Left colon (tissue), 2 donors: ENCODE results near the gene MESP1. TPM values are rescaled to one million over a fixed set of nuclear protein-coding genes. Genes with fewer than 3 reads are reported as not detected.

Source experiments
- ATAC-seq: fragments of 200-7000 bp; cut with Tn5 transposase; one replicate; pipeline ENCODE4 v1.9.1; 2020; ENCODE audit warnings: mild to moderate bottlenecking, moderate library complexity
- DNase-seq, 2 donors: peaks; one replicate each; pipeline ENCODE4 v3.0.0-alpha.2; 2020
- intact Hi-C, 2 donors: fragments of 100-400 bp; cut with DNase I in 1 of 2; cut with micrococcal nuclease in 1 of 2; formaldehyde crosslinking; loops; one replicate each; pipeline versions ENCODE4 v1.11.2 to v1.14.0; 2022; cut with DNase I, micrococcal nuclease
- total RNA-seq, 2 donors: library from RNA; stranded (reverse); fragmentation: NEBNext Ultra II Directional; extraction: Animal tissue kit (Norgen Biotek cat#: 25700); gene quantifications; one replicate each; pipeline ENCODE4 v1.2.1, GENCODE V29; 2021
- donor health status: DM: no; HTN: no; CAD: no.
- donor health status: DM: yes; HTN: yes; CAD: no.

MESP1 gene
- total RNA-seq, 2 donors from 2014 or later = 9.7 to 13.4 TPM

GRCh38 chr15:89745131-89745530 lies 5.9 kb downstream of the MESP1 start:
- DNase-seq = no peak
- intact Hi-C loops = no loop called here
- ATAC-seq = no peak

GRCh38 chr15:89743594-89743993 lies 7.5 kb downstream of the MESP1 start:
- intact Hi-C loops = no loop called here
- no peak for ATAC-seq
- no peak for DNase-seq

- DNase-seq (no peak), ATAC-seq (no peak)
- intact Hi-C loops = no loop called here
Observed at GRCh38 chr15:89743011-89743410, 8.0 kb downstream of the MESP1 start.

- intact Hi-C loops = no loop called here
- DNase-seq = peak in 1 of 2 donors; percentile 37
- peak; percentile 88 for ATAC-seq
Observed at GRCh38 chr15:89740137-89740536, 10.9 kb downstream of the MESP1 start.

- intact Hi-C loops = loop anchor here in 1 of 2 donors (10.0 kb wide), 1 partner anchor 91 kb away; no protein-coding TSS in a partner anchor
- ATAC-seq (no peak), DNase-seq (no peak)
Observed at GRCh38 chr15:89735773-89736172, 15.3 kb downstream of the MESP1 start.

- no peak for ATAC-seq
- intact Hi-C loops = loop anchor here in 1 of 2 donors (10.0 kb wide), 1 partner anchor 88 kb away; no protein-coding TSS in a partner anchor
- no peak for DNase-seq
Observed at GRCh38 chr15:89732451-89733172, 18.4 kb downstream of the MESP1 start.

GRCh38 chr15:89731275-89731674 lies 19.8 kb downstream of the MESP1 start:
- DNase-seq = no peak
- no peak for ATAC-seq
- intact Hi-C loops = loop anchor here in 1 of 2 donors (10.0 kb wide), 1 partner anchor 86 kb away; no protein-coding TSS in a partner anchor

- DNase-seq (no peak), ATAC-seq (no peak)
- intact Hi-C loops = no loop called here
Observed at GRCh38 chr15:89728254-89728653, 22.8 kb downstream of the MESP1 start.

GRCh38 chr15:89725064-89725463 lies 26.0 kb downstream of the MESP1 start:
- no peak for DNase-seq
- no peak for ATAC-seq
- intact Hi-C loops = no loop called here

- DNase-seq (no peak), ATAC-seq (no peak)
- intact Hi-C loops = no loop called here
Observed at GRCh38 chr15:89724621-89725020, 26.4 kb downstream of the MESP1 start.

GRCh38 chr15:89723031-89723430 lies 28.0 kb downstream of the MESP1 start:
- ATAC-seq = no peak

GRCh38 chr15:89714775-89715174 lies 36.3 kb downstream of the MESP1 start:
- ATAC-seq (no peak), DNase-seq (no peak)
- intact Hi-C loops = no loop called here

More at GRCh38 chr15:89723031-89723430, 28.0 kb downstream of the MESP1 start:
- intact Hi-C loops = no loop called here
- no peak for DNase-seq

GRCh38 chr15:89707577-89707976 lies 43.5 kb downstream of the MESP1 start:
- no peak for DNase-seq
- no peak for ATAC-seq
- intact Hi-C loops = no loop called here

- no peak for DNase-seq
- intact Hi-C loops = no loop called here
- ATAC-seq = no peak
Observed at GRCh38 chr15:89704411-89704810, 46.6 kb downstream of the MESP1 start.

Other genes starting within 250 kb of the MESP1 start
- gene TICRR, start 175.8 kb downstream of the MESP1 start, total RNA-seq = 1 to 10 TPM; 1.3 to 4.4 TPM
- gene KIF7, start 95.8 kb downstream of the MESP1 start, total RNA-seq = 1 to 10 TPM; 1.7 to 2.5 TPM
- 1 to 10 TPM; 2.3 to 5.1 TPM for gene PLIN1, start 71.9 kb downstream of the MESP1 start, total RNA-seq
- gene PEX11A, start 60.5 kb downstream of the MESP1 start, total RNA-seq = 10 to 100 TPM; 23.4 to 28.1 TPM
- gene WDR93, start 60.4 kb downstream of the MESP1 start, total RNA-seq = not detected
- 1 to 10 TPM in 1 of 2 donors, under 1 TPM in 1; 0.84 to 1.0 TPM for gene MESP2, start 25.1 kb upstream of the MESP1 start, total RNA-seq
- 100 to 1,000 TPM; 439 to 623 TPM for gene ANPEP, start 63.6 kb upstream of the MESP1 start, total RNA-seq
- gene AP3S2, start 142.7 kb upstream of the MESP1 start, total RNA-seq = 10 to 100 TPM; 54.0 to 59.3 TPM
- 10 to 100 TPM; 40.0 to 40.4 TPM for gene ARPIN, start 161.7 kb upstream of the MESP1 start, total RNA-seq